HG03432 (cell line): ENCODE measurements around the gene SPATA22.
"Not testable (repeated sequence)": the region's sequence is repeated elsewhere in the genome, so short reads cannot be mapped to it uniquely, and the experiment has no call there.

Experiments used
- ATAC-seq: cut with Tn5 transposase; IDR thresholded peaks from one replicate; pipeline ENCODE4 v1.9.1; 2021; ENCODE audit warnings: mild to moderate bottlenecking, moderate library complexity; ENCODE audit not compliant: unreplicated experiment

Gene SPATA22

GRCh38 chr17:3475251-3475685 is 3.6 kb upstream of the SPATA22 start:
- no peak for ATAC-seq

- no peak for ATAC-seq
Observed at GRCh38 chr17:3474212-3474611, 2.6 kb upstream of the SPATA22 start.

- ATAC-seq = no peak
Observed at GRCh38 chr17:3472137-3472536, 518 bp upstream of the SPATA22 start.

- no peak for ATAC-seq
Observed at GRCh38 chr17:3469529-3469928, 2.1 kb downstream of the SPATA22 start.

- ATAC-seq = not testable (repeated sequence)
Observed at GRCh38 chr17:3466355-3466754, 5.3 kb downstream of the SPATA22 start.

GRCh38 chr17:3448059-3448665 is 23.5 kb downstream of the SPATA22 start:
- no peak for ATAC-seq

GRCh38 chr17:3447625-3448024 is 24.0 kb downstream of the SPATA22 start:
- no peak for ATAC-seq

GRCh38 chr17:3440451-3440850 is 31.2 kb downstream of the SPATA22 start:
- ATAC-seq = no peak

- ATAC-seq = no peak
Observed at GRCh38 chr17:3438368-3438767, 33.3 kb downstream of the SPATA22 start.

- ATAC-seq = no peak
Observed at GRCh38 chr17:3433741-3434140, 37.9 kb downstream of the SPATA22 start, which contains the start of gene OR1E2. OR1E2 (minus strand) TSS chr17:3433841; CDS start chr17:3433841, 0 bp downstream.

GRCh38 chr17:3433215-3433614 is 38.4 kb downstream of the SPATA22 start:
- not testable (repeated sequence) for ATAC-seq

GRCh38 chr17:3418222-3418621 is 53.4 kb downstream of the SPATA22 start:
- ATAC-seq = no peak

GRCh38 chr17:3415610-3416009 is 56.0 kb downstream of the SPATA22 start:
- ATAC-seq = no peak

GRCh38 chr17:3412216-3412615 is 59.4 kb downstream of the SPATA22 start:
- not testable (repeated sequence) for ATAC-seq

- no peak for ATAC-seq
Observed at GRCh38 chr17:3411070-3411469, 60.5 kb downstream of the SPATA22 start, which contains the start of gene OR3A3. OR3A3 (plus strand) TSS chr17:3411370.

- ATAC-seq = not testable (repeated sequence)
Observed at GRCh38 chr17:3403856-3404255, 67.8 kb downstream of the SPATA22 start.

GRCh38 chr17:3401786-3402185 is 69.8 kb downstream of the SPATA22 start:
- no peak for ATAC-seq

- ATAC-seq = no peak
Observed at GRCh38 chr17:3400055-3400454, 71.6 kb downstream of the SPATA22 start.

- ATAC-seq = no peak
Observed at GRCh38 chr17:3398310-3398709, 73.3 kb downstream of the SPATA22 start, which contains the start of gene OR1E1. OR1E1 (minus strand) TSS chr17:3398410; CDS start chr17:3398410, 0 bp downstream.

- ATAC-seq = not testable (repeated sequence)
Observed at GRCh38 chr17:3397801-3398200, 73.8 kb downstream of the SPATA22 start.
